ENCODE measurements around the gene MARK1.

MARK1 gene

DNA sequence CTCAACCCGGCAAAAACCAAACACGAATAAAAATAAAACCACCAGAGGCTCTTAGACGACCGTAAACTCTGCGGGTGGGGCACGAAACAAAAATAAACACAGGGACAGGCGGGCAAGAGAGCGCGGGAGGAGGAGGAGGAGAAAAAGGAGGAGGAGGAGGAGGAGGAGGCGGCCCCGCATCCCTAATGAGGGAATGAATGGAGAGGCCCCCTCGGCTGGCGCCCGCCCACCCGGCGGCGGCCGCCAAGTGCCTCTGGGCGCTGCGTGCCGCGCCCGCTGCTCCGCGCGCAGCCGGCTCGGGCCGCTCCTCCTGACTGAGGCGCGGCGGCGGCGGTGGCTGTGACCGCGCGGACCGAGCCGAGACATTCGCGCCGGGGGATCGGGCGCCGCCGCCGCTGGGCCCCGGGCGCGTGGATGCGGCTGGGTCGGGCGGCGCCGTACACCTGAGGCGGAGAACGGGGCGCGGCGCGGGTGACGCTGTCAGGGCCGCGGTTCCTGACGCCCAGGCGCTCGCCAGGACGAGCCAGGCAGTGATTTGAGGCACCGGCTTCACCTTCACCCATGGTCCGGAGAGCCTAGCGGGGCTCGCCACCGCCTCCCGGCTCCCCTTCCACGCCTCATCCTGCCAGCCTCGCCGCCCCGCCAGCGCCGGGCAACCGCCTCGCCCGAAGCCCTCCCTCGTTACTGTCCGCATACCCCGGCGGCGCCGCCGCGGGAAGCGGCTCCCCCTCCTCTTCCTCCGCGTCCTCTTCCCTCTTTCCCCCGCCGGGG lies at the start of gene MARK1:
Gene MARK1, plus strand, starts transcription at position 229 of the 771 bp plus-strand sequence. CDS start 687 bp downstream, outside the sequence.
- DNase-seq = peak; percentile 71

DNA sequence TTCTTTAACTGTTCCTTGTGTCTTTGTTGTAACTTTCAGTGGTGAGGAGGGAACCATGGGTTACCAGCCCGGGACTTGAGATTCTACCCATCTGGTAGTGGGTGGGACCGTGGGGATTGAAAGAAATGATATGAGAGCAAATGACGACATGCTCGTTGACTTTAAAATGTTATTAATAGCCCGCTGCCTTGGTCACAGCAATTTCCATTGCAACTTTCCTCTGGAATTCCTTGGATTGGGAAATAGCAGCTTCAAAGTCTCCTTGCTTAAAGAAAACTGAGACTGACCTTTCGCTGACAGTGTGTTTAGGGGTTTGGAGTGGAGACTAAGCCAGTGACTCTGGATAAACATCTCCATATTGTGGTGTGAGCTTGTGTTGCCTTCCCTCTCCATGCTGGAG lies 44.2 kb upstream of the MARK1 start:
- DNase-seq = no peak

DNA sequence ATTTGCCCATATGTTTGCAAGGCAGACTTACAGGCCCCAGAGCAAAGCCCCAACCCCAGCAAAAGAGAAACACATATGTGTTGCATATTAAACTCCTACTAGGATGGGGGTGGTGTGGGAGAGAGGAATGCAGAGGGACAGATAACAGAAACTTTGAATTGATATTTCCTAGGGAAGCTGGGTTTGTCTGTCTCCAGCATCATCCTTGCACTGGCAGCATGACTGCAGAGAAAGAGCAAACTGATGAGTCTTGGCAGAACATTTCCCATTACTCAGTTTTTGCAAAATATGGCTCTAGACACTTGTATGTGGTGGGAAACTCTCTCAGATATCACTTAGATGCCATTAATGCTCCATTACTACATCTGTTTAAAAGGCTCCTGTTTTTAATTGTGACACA lies 43.8 kb upstream of the MARK1 start:
- DNase-seq = no peak

DNA sequence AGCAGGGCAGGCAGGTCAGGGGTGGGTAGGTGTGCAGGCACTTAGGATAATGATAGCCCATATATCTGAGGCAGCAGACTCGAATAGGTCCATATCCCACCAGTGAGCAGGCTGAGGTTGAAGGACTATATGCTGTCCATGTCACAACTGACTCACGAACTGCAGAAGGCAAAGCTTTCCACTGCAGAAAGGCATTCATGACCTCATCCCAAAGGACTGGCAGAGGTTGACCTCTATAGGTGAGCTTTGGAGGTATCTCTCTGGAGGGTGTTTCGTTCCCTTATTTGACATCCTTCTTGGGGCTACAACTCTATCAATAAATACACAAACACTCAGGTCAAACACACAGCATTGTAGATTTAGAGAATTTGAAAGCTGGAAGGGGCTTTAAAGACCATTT lies 42.8 kb upstream of the MARK1 start:
- DNase-seq = no peak

GRCh38 chr1:220485791-220486190 lies 42.1 kb upstream of the MARK1 start:
- DNase-seq = no peak

DNA sequence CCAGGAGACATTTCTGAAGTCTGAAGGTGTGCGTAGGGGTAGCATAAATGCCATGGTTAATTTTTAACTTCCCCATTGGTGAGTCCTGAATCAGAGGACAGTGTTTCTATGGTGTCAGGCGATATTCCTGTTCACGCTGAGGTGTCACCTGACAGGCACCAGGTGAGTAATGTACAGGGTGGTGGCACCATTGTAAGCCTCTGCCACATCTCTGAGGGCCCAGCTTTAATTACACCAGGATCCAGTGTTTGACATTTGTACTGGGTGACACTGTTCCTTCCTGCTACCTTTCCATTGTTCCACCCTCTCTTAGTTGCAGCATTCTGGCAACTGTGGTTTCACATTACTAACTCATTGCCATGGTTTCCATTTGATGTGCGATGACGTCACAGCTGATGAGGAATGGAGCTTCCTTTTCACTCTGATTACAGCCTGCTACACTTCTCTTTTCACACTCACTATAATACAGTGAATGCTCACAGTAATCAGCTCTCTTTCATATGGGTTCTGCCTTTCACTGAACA lies 40.6 kb upstream of the MARK1 start:
- DNase-seq = peak; percentile 17

DNA sequence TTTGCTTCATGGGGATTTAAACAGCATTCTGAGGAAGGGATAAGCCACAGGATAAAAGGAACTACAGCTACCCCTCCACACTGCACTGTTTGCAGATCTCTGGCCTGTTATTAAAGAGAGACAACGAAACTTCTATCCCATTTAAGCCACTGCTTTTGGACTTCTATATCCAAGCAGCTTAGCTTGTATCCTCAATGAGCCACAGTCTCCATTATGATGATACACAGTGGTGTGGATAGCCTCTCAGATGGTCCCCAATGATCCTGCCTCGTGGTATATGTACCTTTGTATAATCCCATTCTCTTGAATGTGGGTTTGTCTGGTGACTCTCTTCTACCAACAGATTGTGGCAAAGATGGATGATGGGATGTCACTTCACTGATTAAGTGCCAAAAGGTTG lies 36.0 kb upstream of the MARK1 start:
- DNase-seq = no peak

- DNase-seq = no peak
These were observed 30.6 kb upstream of the MARK1 start for GRCh38 chr1:220497220-220497947.

- no peak for DNase-seq
These were observed 29.7 kb upstream of the MARK1 start for GRCh38 chr1:220498188-220498587.

DNA sequence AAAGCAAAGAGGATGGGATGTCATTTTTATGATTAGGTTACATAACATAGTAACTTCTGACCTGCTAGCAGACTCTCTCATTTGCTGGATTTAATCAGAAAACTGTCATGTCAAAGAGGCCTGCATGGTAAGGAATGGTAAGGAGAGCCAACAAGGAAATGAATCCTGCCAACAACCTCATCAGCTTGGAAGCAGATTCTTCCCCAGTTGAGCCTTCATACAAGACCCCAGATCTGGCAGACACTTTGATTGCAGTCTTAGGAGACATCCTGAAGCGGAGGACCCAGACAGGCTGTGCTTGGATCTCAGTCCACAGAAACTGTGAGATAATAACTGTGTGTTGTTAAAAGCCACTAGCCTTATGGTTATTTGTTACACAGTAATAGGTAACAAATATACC lies 27.6 kb upstream of the MARK1 start:
- no peak for DNase-seq

DNA sequence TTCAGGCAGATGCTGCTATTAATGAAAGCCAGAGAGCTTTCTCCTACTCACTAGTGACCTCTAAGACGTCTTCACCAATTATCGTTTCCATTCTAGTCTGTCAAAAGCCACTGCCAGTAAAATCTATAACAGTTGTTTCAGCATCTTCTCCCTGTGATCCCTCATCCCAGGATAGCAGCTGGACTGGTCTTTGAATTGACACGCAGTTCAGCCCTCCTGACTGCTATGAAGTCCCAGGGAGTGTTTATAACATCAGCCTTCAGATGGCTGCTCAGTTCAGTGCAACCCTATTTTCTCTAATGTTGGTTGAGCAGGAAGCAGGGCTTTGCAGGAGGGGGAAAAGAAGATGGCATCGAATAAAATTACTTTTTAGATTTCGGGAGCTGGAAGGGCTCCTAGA lies 23.6 kb upstream of the MARK1 start:
- no peak for DNase-seq

- no peak for DNase-seq
These were observed 20.9 kb upstream of the MARK1 start for GRCh38 chr1:220507085-220507484.

GRCh38 chr1:220511179-220511578 lies 16.8 kb upstream of the MARK1 start:
- no peak for DNase-seq

GRCh38 chr1:220511785-220512184 lies 16.2 kb upstream of the MARK1 start:
- DNase-seq = no peak

DNA sequence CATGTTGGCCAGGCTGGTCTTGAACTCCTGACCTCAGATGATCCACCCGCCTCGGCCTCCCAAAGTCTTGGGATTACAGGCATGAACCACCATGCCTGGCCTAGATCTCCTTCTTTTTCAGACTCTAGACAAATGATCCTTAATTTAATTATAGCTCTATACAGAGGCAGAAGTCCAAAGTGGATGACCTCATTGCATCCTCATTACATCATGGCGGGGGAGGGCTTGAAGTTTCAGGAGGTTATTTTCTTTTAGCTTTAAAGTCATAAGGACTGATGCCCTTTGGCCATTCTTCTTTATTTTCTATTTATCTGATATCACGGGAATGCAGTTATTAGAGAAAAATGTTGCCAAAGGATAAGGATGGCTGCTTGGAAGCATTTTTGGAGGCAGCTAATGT lies 14.1 kb upstream of the MARK1 start:
- no peak for DNase-seq

GRCh38 chr1:220514256-220514655 lies 13.7 kb upstream of the MARK1 start:
- DNase-seq = no peak

- DNase-seq = no peak
These were observed 11.8 kb upstream of the MARK1 start for GRCh38 chr1:220516014-220516721.

DNA sequence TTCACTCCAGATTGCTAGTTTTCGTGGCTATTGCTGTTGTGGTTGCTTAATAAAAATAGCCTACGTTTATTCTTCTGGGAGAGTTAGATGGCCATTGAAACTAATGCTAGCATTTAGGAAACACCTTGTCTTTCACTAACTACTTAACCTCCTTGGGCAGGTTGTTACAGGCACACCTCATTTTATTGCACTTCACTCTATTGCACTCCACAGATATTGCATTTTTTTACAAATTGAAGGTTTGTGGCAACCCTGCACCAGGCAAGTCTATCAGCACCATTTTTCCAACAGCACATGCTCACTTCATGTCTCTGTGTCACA lies 11.3 kb upstream of the MARK1 start:
- peak; percentile 89 for DNase-seq

- peak; percentile 97 for DNase-seq
These were observed 6.2 kb upstream of the MARK1 start for GRCh38 chr1:220521778-220522177.

DNA sequence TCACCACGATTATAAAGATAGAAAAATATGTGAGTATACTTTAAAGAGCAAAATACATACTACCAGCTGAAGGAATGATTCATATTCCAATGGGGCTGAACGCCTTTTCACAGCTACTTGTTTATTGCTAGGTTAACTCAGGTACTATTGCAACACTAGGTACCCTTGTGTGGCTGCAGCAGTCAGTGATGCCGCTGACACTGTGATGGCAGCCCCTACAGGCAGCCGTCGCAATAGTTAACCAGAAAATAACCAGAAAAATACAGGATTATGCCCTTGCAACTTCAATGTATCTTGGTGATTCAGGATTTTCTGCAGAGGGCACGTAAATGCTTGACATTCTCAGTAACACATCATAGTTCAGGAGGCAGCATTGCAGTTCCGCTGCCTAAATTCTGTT lies 1.6 kb upstream of the MARK1 start:
- DNase-seq = no peak

DNA sequence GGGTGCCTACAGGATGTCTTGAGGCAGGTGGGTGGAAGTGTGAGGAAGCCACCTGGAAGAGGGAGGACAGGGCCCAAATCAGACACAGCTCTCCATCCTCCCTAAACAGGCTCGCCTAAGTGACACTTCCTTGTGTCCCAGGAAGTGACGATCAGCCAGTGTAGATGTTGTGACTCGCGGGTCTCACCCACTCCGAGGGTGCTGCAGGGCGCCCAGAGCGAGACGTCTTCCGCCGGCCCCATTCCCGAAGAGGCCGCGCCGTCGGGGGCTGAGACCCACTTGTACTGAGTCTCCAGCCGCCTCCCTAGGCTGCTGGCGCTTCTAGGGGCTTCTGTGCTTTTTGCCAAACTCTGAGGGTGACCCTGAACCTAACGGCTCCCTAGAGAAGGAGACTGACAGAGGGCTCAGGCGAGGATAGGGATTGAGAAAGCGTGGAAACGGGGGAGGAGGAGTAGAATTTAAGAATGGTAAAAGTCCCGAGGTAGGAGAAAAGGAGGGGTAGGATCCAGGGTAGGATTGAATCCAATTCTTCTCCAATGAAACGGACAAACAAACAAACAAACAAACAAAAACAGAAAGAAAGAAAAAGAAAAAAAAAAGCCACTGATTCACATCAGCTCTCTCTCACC lies 543 bp upstream of the MARK1 start:
- DNase-seq = peak; percentile 64

- DNase-seq = peak; percentile 77
These were observed 954 bp downstream of the MARK1 start for GRCh38 chr1:220528679-220529501.

Data from DMS79 treated with DMSO at 0.1 percent for 48 hours (cell line).